HepG2 (cell line): ENCODE measurements around the gene CORT. TPM values are rescaled to one million over a fixed set of nuclear protein-coding genes. Genes with fewer than 3 reads are reported as not detected.

Experiments
- ARID2 ChIP-seq: sonication (generic); formaldehyde crosslinking; IDR thresholded peaks from 2 replicates; pipeline ENCODE4 v1.8.1; 2022; ENCODE audit warnings: mild to moderate bottlenecking, missing genetic modification reagents, borderline replicate concordance
- ARNT ChIP-seq: fragments of 450-650 bp; IDR thresholded peaks from 2 replicates; pipeline ENCODE4 v1.6.1; 2017
- ARNTL ChIP-seq: sonication (generic); formaldehyde crosslinking; IDR thresholded peaks from 2 replicates; pipeline ENCODE4 v1.4.0; 2020; ENCODE audit warnings: mild to moderate bottlenecking, missing genetic modification reagents
- EEA1 ChIP-seq: sonication (generic); formaldehyde crosslinking; IDR thresholded peaks from 2 replicates; pipeline ENCODE4 v1.5.1; 2020; ENCODE audit warnings: mild to moderate bottlenecking, missing genetic modification reagents, borderline replicate concordance
- FLYWCH1 ChIP-seq: sonication (generic); formaldehyde crosslinking; IDR thresholded peaks from 2 replicates; pipeline ENCODE4 v1.8.1; 2023; ENCODE audit warnings: mild to moderate bottlenecking, missing genetic modification reagents
- HDAC2 ChIP-seq: sonication (generic); formaldehyde crosslinking; IDR thresholded peaks from 2 replicates; pipeline ENCODE4 v1.4.0; 2020; ENCODE audit warnings: missing genetic modification reagents
- HES4 ChIP-seq: sonication (generic); formaldehyde crosslinking; IDR thresholded peaks from 2 replicates; pipeline ENCODE4 v1.9.0; 2021; ENCODE audit warnings: mild to moderate bottlenecking, missing genetic modification reagents, borderline replicate concordance
- HNRNPLL ChIP-seq: fragments of 200-400 bp; formaldehyde crosslinking; IDR thresholded peaks from 2 replicates; pipeline ENCODE4 v1.6.1; 2017; ENCODE audit warnings: mild to moderate bottlenecking, low read depth, low read length; ENCODE audit not compliant: poor library complexity, severe bottlenecking
- JUNB ChIP-seq: sonication (generic); formaldehyde crosslinking; IDR thresholded peaks from 2 replicates; pipeline ENCODE4 v1.8.0; 2022; ENCODE audit warnings: missing genetic modification reagents, mild to moderate bottlenecking, borderline replicate concordance
- NRL ChIP-seq: sonication (generic); formaldehyde crosslinking; IDR thresholded peaks from 2 replicates; pipeline ENCODE4 v1.5.0; 2020; ENCODE audit warnings: missing genetic modification reagents, mild to moderate bottlenecking, moderate library complexity, borderline replicate concordance
- ZBTB1 ChIP-seq: sonication (generic); formaldehyde crosslinking; IDR thresholded peaks from 2 replicates; pipeline ENCODE4 v1.4.0; 2020; ENCODE audit warnings: missing genetic modification reagents, borderline replicate concordance
- ZEB1 ChIP-seq: IDR thresholded peaks from 2 replicates; pipeline ENCODE4 v1.6.1; 2012; ENCODE audit warnings: mild to moderate bottlenecking, low read depth, inconsistent platforms; ENCODE audit not compliant: insufficient replicate concordance
- ZNF547 ChIP-seq: sonication (generic); formaldehyde crosslinking; IDR thresholded peaks from 2 replicates; pipeline ENCODE4 v1.5.1; 2020; ENCODE audit warnings: mild to moderate bottlenecking, missing genetic modification reagents
- ZNF652 ChIP-seq: IDR thresholded peaks from 2 replicates; pipeline ENCODE4 v1.6.1; 2016; ENCODE audit warnings: low read depth, borderline replicate concordance
- ZNF678 ChIP-seq: sonication (generic); formaldehyde crosslinking; IDR thresholded peaks from 2 replicates; pipeline ENCODE4 v1.4.0; 2020; ENCODE audit warnings: mild to moderate bottlenecking, missing genetic modification reagents
- ZNF777 ChIP-seq: sonication (generic); formaldehyde crosslinking; IDR thresholded peaks from 2 replicates; pipeline ENCODE4 v1.4.0; 2020; ENCODE audit warnings: missing genetic modification reagents
- ZSCAN31 ChIP-seq: sonication (generic); formaldehyde crosslinking; IDR thresholded peaks from 2 replicates; pipeline ENCODE4 v1.5.0; 2020; ENCODE audit warnings: low read depth, mild to moderate bottlenecking, missing genetic modification reagents
- polyA plus RNA-seq, 8 experiments: library from polyadenylated mRNA; depleted of rRNA in 3 of 8; stranded (reverse) in 7 of 8; unstranded in 1 of 8; fragments of >200 nt; fragmentation: Illumina TruSeq in 4 of 8; extraction: Trizol in 4 of 8; gene quantifications; 2 replicates each; pipeline versions ENCODE4 v1.2.1 to v1.2.3, GENCODE V29; 2011 to 2016; ENCODE audit warnings: low read depth in 4 of 8, missing spikeins in 1 of 8, mixed read lengths in 1 of 8; ENCODE audit not compliant: insufficient read depth in 1 of 8
- total RNA-seq, 5 experiments: library from RNA; depleted of rRNA; stranded (reverse); fragments of >200 nt; fragmentation: Illumina TruSeq; extraction: Trizol; gene quantifications; 2 replicates each; pipeline ENCODE4 v1.2.3, GENCODE V29; 2016; ENCODE audit warnings: low read depth in 1 of 5
- TF ChIP-seq, protein P1 (sequence below): sonication (generic); formaldehyde crosslinking; IDR thresholded peaks from 2 replicates; pipeline ENCODE4 v1.4.0; 2020; ENCODE audit warnings: missing genetic modification reagents
- TF ChIP-seq, protein P2 (sequence below): sonication (generic); formaldehyde crosslinking; IDR thresholded peaks from 2 replicates; pipeline ENCODE4 v1.4.0; 2020; ENCODE audit warnings: missing genetic modification reagents, borderline replicate concordance
- TF ChIP-seq, protein P3 (sequence below): IDR thresholded peaks from 2 replicates; pipeline ENCODE4 v1.6.1; 2018; ENCODE audit warnings: missing genetic modification reagents, mild to moderate bottlenecking, missing compliant biosample characterization

The CORT gene
- total and polyA plus RNA-seq, 2 of the 13 experiments (the other 11 are each of a cell fraction or from before 2014, with no cell fraction given): 0.11 to 0.62 TPM

DNA sequence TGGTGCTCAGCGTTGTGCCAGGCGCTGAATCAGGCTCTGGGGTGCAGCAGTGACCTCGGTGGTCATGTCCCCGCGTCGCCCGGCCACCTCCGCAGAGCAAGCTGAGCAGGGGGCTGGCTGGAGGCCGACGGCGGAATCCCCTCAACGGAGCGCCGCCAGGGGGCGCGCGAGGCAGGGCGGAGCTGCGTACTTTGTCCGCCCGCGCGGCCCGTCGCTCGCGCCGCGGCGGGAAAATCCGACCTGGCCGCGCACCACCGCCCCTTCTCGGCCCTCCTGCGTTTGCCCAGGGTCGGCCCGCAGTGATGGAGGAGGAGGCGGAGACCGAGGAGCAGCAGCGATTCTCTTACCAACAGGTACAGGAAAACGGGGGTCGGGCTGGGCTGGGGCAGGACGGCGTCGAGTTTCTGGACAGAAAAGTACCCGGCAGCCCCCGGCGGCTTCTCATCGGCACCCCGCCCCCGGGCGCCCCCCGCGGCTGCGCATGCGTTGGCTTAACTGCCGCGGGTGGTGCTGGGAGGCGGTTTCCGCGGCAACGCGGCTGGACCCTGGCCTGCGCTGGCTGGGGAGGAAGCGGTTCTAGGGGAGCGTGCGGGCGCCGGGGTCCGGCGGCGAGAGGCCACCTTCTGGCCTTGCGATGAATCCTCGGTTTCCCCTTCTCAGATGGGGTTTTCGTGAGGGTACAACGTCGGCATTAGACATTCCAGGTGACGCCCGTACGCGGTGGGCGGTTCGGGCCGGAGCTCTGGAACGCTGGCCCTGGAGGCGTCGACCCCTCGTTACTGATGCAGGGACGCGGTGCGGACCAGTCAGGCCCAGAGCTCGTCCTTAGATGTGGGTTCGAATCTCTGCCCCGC lies 19.4 kb upstream of the CORT start, which contains the start of gene CENPS (continued):
- TF ChIP-seq, protein P1, sequence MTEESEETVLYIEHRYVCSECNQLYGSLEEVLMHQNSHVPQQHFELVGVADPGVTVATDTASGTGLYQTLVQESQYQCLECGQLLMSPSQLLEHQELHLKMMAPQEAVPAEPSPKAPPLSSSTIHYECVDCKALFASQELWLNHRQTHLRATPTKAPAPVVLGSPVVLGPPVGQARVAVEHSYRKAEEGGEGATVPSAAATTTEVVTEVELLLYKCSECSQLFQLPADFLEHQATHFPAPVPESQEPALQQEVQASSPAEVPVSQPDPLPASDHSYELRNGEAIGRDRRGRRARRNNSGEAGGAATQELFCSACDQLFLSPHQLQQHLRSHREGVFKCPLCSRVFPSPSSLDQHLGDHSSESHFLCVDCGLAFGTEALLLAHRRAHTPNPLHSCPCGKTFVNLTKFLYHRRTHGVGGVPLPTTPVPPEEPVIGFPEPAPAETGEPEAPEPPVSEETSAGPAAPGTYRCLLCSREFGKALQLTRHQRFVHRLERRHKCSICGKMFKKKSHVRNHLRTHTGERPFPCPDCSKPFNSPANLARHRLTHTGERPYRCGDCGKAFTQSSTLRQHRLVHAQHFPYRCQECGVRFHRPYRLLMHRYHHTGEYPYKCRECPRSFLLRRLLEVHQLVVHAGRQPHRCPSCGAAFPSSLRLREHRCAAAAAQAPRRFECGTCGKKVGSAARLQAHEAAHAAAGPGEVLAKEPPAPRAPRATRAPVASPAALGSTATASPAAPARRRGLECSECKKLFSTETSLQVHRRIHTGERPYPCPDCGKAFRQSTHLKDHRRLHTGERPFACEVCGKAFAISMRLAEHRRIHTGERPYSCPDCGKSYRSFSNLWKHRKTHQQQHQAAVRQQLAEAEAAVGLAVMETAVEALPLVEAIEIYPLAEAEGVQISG: peak; percentile 91
- TF ChIP-seq JUNB (CRISPR knock-in tag): peak; percentile 62; the same call in 1 of the 2 replicates
- TF ChIP-seq, protein P2, sequence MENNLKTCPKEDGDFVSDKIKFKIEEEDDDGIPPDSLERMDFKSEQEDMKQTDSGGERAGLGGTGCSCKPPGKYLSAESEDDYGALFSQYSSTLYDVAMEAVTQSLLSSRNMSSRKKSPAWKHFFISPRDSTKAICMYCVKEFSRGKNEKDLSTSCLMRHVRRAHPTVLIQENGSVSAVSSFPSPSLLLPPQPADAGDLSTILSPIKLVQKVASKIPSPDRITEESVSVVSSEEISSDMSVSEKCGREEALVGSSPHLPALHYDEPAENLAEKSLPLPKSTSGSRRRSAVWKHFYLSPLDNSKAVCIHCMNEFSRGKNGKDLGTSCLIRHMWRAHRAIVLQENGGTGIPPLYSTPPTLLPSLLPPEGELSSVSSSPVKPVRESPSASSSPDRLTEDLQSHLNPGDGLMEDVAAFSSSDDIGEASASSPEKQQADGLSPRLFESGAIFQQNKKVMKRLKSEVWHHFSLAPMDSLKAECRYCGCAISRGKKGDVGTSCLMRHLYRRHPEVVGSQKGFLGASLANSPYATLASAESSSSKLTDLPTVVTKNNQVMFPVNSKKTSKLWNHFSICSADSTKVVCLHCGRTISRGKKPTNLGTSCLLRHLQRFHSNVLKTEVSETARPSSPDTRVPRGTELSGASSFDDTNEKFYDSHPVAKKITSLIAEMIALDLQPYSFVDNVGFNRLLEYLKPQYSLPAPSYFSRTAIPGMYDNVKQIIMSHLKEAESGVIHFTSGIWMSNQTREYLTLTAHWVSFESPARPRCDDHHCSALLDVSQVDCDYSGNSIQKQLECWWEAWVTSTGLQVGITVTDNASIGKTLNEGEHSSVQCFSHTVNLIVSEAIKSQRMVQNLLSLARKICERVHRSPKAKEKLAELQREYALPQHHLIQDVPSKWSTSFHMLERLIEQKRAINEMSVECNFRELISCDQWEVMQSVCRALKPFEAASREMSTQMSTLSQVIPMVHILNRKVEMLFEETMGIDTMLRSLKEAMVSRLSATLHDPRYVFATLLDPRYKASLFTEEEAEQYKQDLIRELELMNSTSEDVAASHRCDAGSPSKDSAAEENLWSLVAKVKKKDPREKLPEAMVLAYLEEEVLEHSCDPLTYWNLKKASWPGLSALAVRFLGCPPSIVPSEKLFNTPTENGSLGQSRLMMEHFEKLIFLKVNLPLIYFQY: peak; percentile 21; the same call in 1 of the 2 replicates
- TF ChIP-seq HES4: peak; percentile 63; the same call in 1 of the 2 replicates
- TF ChIP-seq ZNF678: 0 out of 2 replicates have a peak, but pooled peaks have one; percentile 91
- TF ChIP-seq EEA1 (CRISPR knock-in tag): no peak; the same call in 1 of the 2 replicates
- peak; percentile 94 for TF ChIP-seq ZNF777
- TF ChIP-seq ZSCAN31 (CRISPR knock-in tag): peak; percentile 74; the same call in 1 of the 2 replicates
- TF ChIP-seq ZNF547 (CRISPR knock-in tag): peak; percentile 98
- TF ChIP-seq, protein P3, sequence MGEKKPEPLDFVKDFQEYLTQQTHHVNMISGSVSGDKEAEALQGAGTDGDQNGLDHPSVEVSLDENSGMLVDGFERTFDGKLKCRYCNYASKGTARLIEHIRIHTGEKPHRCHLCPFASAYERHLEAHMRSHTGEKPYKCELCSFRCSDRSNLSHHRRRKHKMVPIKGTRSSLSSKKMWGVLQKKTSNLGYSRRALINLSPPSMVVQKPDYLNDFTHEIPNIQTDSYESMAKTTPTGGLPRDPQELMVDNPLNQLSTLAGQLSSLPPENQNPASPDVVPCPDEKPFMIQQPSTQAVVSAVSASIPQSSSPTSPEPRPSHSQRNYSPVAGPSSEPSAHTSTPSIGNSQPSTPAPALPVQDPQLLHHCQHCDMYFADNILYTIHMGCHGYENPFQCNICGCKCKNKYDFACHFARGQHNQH (CRISPR knock-in tag): peak; percentile 84
- peak; percentile 82 for TF ChIP-seq NRL (CRISPR knock-in tag)
- TF ChIP-seq HDAC2: peak; percentile 81
- peak; percentile 49 for TF ChIP-seq ZEB1
- peak; percentile 68; the same call in 1 of the 2 replicates for TF ChIP-seq ARID2 (CRISPR knock-in tag)
- peak; percentile 57; the same call in 1 of the 2 replicates for TF ChIP-seq ARNTL (CRISPR knock-in tag)
- no peak for TF ChIP-seq ZBTB1
- TF ChIP-seq FLYWCH1: peak; percentile 63; the same call in 1 of the 2 replicates
- TF ChIP-seq ZNF652 (CRISPR knock-in tag): no peak
- no peak for TF ChIP-seq ARNT
- peak; percentile 64 for TF ChIP-seq HNRNPLL
